NCI-H2227 (cell line): ENCODE data around the gene FHL2.
"Not testable (repeated sequence)": the region's sequence is repeated elsewhere in the genome, so short reads cannot be mapped to it uniquely, and the experiment has no call there.

Source experiments
- DNase-seq: peaks from one replicate; lab custom pipeline; 2025; ENCODE audit not compliant: unreplicated experiment; lab: John Stamatoyannopoulos, UW

FHL2 gene

GRCh38 chr2:105424836-105425235 is 26.0 kb upstream of the FHL2 start:
- not testable (repeated sequence) for DNase-seq

- no peak for DNase-seq
Observed at GRCh38 chr2:105422801-105423200, 23.9 kb upstream of the FHL2 start.

GRCh38 chr2:105421053-105421452 is 22.2 kb upstream of the FHL2 start:
- DNase-seq: no peak

- no peak for DNase-seq
Observed at GRCh38 chr2:105418522-105418921, 19.7 kb upstream of the FHL2 start.

GRCh38 chr2:105417857-105418436 is 19.1 kb upstream of the FHL2 start:
- no peak for DNase-seq

- DNase-seq: no peak
Observed at GRCh38 chr2:105416156-105416555, 17.3 kb upstream of the FHL2 start.

GRCh38 chr2:105415007-105415406 is 16.2 kb upstream of the FHL2 start:
- DNase-seq: no peak

GRCh38 chr2:105413206-105413605 is 14.4 kb upstream of the FHL2 start:
- DNase-seq: no peak

GRCh38 chr2:105412584-105412983 is 13.7 kb upstream of the FHL2 start:
- DNase-seq: no peak

GRCh38 chr2:105411720-105412407 is 13.0 kb upstream of the FHL2 start:
- DNase-seq: no peak

- no peak for DNase-seq
Observed at GRCh38 chr2:105410554-105410953, 11.7 kb upstream of the FHL2 start.

- no peak for DNase-seq
Observed at GRCh38 chr2:105409717-105410116, 10.9 kb upstream of the FHL2 start.

- no peak for DNase-seq
Observed at GRCh38 chr2:105407946-105408743, 9.3 kb upstream of the FHL2 start.

GRCh38 chr2:105406221-105406620 is 7.4 kb upstream of the FHL2 start:
- no peak for DNase-seq

GRCh38 chr2:105405291-105405690 is 6.4 kb upstream of the FHL2 start:
- DNase-seq: no peak

GRCh38 chr2:105404736-105405135 is 5.9 kb upstream of the FHL2 start:
- no peak for DNase-seq

- no peak for DNase-seq
Observed at GRCh38 chr2:105403783-105404698, 5.2 kb upstream of the FHL2 start.

- no peak for DNase-seq
Observed at GRCh38 chr2:105403241-105403782, 4.5 kb upstream of the FHL2 start.

- no peak for DNase-seq
Observed at GRCh38 chr2:105402809-105403208, 4.0 kb upstream of the FHL2 start.

GRCh38 chr2:105401867-105402266 is 3.0 kb upstream of the FHL2 start:
- no peak for DNase-seq

GRCh38 chr2:105400138-105400540 is 1.3 kb upstream of the FHL2 start:
- DNase-seq: no peak
